Measurements from ENCODE around the gene FOXI3.
"Not testable (repeated sequence)": the region's sequence is repeated elsewhere in the genome, so short reads cannot be mapped to it uniquely, and the experiment has no call there.

FOXI3 gene

GRCh38 chr2:88437010-88437409 lies 15.5 kb downstream of the FOXI3 start:
- DNase-seq, result no peak

GRCh38 chr2:88429929-88430328 lies 22.6 kb downstream of the FOXI3 start:
- DNase-seq, result no peak

GRCh38 chr2:88423733-88424132 lies 28.8 kb downstream of the FOXI3 start:
- DNase-seq, result no peak

- DNase-seq, result not testable (repeated sequence)
Measured at GRCh38 chr2:88419051-88419450, 33.4 kb downstream of the FOXI3 start.

GRCh38 chr2:88416016-88416663 lies 36.4 kb downstream of the FOXI3 start:
- DNase-seq, result no peak

GRCh38 chr2:88408870-88409269 lies 43.6 kb downstream of the FOXI3 start:
- not testable (repeated sequence) for DNase-seq

- DNase-seq, result no peak
Measured at GRCh38 chr2:88400037-88400767, 52.3 kb downstream of the FOXI3 start.

- DNase-seq, result no peak
Measured at GRCh38 chr2:88398180-88398579, 54.3 kb downstream of the FOXI3 start.
